Globus pallidus (tissue), 1 donor: ENCODE results near the gene KCMF1.

Experiments used
- DNase-seq: peaks from one replicate; pipeline ENCODE4 v3.0.0-alpha.2; 2015; ENCODE audit warnings: low spot score

The KCMF1 gene

DNA sequence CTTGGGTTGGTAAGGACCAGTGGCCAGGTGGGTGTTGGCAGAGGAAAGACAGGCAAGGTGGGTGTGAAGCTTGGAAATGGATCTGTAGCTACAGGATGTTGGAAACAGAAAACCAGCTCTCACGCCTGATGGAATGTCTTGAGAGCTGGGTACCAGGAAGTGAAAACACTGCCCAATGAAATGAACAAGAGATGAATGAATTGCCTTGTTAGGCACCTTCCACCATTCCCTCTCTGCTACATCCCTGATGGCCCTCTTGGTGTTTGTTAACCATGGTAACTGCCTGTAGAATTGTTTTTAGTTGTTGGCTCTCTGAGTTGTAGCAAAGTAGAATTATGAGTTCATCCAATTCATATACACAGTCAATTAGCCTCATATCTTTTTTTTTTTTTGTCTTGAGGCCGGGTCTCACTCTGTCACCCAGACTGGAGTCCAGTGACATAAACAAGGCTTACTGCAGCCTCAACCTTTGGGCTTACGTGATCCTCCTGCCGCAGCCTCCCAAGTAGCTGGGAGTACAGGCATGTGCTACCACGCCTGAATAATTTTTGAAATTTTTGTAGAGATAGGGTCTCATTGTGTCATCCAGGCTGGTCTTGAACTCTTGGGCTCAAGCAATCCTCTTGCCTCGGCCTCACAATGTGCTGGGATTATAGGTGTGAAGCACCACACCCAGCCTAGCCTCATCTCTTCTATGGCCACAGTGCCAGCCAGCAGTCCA is 9.5 kb downstream of the KCMF1 start:
- no peak for DNase-seq

DNA sequence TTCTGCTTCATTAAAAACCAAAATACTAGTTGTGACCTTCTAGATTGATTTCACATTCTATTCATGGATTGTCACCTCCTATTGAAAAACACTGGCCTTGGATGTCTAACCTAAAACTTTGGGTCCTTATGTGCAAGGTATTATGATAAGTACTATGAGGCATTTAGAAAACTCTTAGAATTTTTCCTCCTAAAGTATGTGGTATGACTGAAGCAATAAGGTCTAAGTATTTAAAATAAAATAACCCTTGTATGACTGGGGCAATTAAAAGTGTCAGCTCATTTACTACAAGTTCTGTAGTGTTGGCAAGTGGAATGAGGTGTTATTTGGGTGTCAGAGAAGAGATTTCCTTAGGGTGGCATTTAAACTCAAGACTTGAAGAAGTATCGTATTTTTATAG is 15.1 kb downstream of the KCMF1 start:
- no peak for DNase-seq

DNA sequence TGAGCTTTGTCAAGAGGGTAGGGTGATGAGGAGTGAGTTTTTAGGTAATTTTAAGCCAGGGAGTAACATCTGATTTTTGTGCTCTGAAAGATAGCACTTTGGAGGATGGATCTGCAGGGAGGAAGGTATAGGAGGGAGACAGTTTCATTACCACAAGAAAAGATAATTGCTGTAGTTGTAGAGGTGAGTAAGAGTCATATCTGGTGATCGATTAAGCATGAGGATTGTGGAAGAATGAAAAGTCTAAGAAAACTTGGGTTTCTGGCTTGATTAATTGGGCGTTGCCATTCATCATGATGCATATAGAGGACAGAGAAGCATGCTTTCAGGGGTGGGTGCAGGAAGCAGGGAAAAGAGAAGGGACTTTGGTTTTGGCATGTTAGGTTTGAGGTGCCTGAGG is 18.5 kb downstream of the KCMF1 start:
- no peak for DNase-seq

DNA sequence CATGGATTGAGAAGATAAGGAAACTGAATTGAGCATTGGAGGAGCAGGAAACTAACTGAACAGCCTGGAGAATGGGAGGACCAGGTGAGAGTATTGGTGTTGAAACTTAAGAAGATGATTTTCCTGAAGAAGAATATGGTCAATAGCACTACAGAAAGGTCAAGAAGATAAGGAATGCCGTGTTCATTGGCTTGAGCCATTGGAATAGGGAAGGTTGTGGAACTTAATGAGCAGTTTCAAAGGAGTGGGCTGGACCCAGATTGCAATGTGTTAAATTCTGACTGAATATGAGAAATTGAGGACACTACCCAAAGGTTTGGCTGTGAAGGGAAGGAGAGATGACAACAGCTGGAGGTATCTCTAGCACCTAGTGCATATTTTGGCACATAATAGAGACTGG is 19.0 kb downstream of the KCMF1 start:
- DNase-seq, result no peak

DNA sequence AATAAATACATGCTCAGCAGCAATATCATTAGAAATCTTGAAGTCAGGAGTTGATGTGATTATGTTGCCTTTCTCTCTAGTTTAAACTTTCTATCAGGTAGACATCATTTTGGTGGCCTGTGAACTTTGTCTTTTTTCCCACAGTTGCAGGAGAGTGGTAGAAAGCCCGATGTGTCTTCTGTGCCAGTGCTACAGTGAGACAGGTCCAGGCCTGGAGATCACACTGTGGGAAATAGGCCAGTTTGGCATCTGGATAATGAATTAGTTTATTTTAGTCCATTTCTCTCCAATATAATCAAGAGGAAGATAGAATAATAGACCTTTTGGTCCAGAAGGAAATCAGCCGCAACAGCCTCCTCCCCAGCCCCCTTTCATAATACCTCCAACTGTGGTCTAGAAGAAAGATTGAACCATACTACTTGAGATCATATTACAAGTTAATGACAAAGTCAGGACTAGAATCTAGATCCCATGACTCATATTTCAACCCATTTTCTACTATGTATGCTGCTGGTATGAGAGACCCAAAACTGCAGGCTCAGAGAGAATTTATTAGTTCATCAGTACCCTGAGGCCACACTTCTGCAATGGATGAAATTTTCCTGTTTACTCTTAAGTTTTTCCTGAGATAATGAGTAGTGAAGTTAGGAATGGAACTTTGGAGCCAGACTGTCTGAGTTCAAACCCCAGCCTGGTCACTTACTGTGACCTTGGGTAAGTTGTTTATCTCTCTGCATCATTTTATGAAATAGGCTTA is 20.6 kb downstream of the KCMF1 start:
- no peak for DNase-seq

DNA sequence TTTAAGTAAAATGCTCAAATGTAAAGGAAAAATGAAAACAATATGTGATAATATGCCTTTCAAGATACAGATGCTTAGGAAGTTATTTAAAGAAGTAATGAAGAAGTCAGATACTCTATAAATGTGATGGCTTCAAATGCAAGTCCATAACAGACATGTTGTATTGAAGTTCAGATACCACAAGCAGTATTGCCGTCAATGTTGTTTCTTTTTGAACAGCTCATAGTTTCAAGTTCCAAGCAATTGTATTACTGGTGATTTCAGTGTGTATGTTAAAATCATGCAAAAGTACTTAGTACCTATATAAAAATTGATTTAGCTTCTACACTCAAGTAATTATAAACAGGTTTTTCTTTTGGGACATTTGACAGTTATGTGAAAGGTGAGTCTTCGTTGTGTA is 24.9 kb downstream of the KCMF1 start:
- no peak for DNase-seq

DNA sequence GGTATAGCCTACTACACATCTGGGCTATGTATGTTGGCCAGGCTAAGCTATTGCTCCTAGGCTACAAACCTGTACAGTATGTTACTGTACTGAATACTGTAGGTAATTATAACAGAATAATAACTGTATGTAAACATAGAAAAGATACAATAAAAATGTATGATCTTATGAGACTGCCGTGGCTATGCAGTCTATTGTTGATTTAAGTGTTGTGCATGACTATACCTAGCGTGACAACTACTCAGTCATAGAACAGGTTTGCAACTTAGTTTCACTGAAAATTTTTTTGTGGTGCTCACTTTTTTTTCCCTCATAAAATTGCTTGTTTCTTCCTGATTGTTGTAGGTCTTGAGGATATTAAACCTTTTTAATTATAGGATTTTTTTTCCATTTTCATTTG is 25.9 kb downstream of the KCMF1 start:
- DNase-seq, result no peak

DNA sequence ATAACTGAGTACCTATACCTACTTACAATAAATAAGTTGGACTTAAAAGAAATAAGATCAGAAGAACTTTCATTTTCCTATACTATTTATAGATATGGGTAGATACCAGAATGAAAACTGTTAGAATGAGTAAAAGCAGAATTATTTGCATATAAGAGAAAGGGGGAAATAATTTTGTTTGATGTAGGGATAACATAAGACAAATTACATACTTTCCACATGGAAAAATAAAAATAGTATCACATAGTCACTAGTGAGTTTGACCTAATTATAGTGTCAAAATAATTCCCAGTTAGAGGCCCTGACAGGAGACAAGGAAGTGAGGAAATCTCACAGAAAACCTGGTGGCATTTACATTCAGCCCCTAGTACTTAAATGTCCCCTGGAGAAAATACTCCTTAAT is 28.6 kb downstream of the KCMF1 start:
- DNase-seq, result no peak

DNA sequence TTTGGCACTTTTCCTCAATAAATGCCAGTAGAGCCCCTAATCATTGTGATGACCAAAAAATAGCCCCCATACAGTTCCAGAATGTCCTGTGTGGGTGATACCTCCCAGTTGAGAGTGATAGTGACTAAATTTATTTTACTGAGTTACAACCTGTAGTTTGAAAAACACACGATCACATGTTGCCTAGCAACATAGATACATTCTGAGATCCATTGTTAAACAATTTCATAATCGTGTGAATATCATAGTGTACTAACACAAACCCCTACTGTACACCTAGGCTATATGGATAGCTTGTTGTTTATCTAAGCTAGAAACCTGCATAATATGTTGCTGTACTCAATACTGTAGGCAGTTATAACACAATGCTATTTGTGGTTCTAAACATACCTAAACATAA is 30.6 kb downstream of the KCMF1 start:
- DNase-seq, result no peak

DNA sequence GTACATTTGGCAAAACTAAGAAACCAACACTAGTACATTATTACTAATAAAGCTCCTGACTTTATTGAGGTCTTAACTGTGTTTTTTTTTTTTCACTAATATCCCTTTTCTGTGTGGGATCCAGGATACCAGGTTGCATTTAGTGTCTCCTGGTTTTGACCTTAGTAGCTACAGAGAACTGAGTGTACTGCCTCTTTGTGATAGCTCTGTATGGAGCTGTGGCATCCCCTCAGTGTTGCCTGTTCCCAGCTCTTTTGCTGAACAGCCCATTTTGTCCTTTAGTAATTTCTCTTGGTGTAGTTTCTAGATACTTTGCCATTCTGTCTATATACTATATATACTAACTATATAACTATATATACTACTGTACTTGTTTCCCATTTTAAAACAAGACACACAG is 31.6 kb downstream of the KCMF1 start:
- DNase-seq, result no peak

DNA sequence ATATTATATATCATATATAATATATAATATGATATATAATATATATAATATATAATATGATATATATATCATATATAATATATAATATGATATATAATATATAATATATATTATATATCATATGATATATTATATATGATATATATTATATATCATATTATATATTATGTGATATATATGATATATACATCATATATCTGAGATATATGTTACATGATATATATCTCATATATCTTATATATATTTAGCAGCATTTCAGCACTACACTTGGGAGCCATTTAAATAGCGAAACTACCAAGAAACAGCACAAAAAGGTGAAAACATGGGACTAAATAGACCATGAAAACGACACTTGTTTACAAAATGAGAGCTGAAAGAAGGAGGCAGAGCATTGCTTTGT is 37.3 kb downstream of the KCMF1 start:
- DNase-seq, result no peak

DNA sequence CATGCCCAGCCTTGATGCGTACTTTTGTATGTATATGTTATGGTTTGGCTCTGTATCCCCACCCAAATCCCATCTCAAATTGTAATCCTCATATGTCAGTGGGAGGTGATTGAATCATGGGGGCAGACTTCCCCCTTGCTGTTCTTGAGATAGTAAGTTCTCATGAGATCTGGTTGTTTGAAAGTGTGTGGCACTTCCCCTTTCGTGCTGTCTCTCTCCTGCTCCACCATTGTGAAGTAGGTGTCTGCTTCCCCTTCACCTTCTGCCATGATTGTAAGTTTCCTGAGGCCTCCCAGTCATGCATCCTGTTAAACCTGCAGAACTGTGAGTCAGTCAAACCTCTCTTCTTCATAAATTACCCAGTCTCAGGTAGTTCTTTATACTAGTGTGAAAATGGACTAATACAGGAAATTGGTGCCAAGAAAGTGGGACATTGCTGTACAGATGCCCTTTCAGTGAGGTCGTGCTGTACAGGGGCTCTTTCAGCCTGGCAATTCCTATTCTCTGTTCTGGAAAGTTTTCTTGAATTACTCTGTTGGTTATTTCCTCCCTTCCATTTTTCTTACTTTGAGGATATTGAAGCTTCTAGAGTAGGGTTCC is 38.2 kb downstream of the KCMF1 start:
- DNase-seq, result no peak

DNA sequence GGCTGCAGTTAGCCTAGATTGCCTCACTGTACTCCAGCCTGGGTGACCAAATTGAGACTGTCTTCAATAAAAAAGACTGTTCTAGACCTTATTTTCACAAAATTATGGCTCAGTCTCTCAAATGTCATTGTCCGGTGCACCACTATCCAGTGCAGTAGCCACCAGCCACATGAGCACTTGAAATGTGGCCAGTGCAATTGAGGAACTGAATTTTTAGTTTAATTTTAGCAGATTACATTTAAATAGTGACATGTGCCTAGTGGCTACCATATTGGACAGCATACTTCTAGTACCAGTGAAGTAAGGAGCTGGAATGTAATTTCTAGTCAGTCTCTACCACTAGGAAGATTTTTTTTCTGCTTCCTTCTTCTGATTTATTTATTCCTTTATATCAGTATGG is 39.4 kb downstream of the KCMF1 start:
- no peak for DNase-seq

DNA sequence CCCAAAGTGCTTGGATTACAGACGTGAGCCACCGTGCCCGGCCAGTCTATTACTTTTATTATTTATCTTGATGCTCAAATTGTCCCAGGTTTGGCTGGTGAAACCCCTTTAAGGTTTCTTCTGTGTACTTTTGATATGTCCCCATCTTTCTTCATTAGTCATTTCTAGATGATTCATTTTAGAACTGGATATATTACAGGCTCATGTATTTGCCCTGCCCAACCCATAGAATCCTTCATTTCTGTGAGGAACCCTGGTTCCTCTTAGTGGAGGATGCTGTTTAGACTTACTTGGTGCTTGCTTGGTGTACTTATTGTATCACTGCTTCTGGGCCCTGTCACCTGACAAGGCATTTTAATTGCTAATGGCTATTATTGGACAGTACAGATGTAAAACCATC is 40.1 kb downstream of the KCMF1 start:
- DNase-seq, result no peak

DNA sequence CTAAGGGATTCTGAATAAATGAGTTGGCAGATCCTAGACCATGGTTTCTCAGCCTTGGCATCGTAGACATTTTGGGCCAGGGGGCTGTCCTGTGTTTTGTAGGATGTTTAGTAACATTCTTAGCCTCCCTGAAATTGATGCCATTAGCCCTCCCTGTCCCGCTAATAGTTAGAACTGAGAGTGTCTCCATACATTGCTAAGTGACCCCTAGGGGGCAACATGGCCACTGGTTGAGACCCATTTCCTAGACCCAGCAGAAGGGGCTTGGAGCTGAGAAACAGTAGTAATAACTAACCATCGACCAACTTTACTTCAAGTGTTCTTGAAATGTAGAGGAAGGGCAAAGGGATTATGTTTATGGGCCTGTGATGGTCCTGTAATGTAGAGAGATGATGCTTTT is 40.8 kb downstream of the KCMF1 start:
- no peak for DNase-seq

DNA sequence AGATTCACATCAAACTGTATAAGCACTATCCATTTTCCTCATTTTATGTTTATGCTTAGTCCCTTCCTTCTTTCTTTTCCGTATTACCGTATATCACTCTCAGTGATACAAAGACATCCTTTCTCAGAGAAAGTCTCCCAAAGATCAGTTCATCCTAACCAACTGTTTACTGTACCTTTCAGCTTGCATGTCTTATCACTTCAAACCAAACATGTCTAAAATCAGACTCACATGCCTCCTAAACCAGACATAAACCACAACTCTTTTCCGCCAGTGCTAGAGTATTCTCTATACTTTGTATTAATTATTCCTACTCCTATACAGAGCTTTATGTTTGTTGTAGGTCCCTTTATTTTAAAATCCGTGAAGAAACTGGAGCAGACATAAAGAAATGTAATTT is 41.5 kb downstream of the KCMF1 start:
- no peak for DNase-seq

DNA sequence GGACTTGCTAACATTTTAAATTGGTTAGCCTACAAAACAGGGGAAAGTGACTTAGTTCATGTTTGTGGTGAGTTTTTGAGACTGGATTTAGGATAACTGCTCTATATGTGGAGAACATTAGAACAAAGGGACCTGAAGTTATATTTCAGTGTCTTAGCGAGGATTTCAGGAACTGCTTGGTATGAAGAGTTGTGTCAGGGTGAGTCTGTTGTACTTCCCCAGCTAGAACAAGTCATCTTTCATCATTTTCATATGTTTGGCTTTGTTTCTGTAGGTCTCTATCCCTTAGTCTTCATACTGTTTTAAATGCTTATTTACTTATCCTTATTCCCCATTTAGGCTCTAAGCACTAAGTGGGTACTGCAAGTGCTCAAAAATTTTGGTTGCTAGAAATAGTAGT is 41.9 kb downstream of the KCMF1 start:
- DNase-seq, result no peak

DNA sequence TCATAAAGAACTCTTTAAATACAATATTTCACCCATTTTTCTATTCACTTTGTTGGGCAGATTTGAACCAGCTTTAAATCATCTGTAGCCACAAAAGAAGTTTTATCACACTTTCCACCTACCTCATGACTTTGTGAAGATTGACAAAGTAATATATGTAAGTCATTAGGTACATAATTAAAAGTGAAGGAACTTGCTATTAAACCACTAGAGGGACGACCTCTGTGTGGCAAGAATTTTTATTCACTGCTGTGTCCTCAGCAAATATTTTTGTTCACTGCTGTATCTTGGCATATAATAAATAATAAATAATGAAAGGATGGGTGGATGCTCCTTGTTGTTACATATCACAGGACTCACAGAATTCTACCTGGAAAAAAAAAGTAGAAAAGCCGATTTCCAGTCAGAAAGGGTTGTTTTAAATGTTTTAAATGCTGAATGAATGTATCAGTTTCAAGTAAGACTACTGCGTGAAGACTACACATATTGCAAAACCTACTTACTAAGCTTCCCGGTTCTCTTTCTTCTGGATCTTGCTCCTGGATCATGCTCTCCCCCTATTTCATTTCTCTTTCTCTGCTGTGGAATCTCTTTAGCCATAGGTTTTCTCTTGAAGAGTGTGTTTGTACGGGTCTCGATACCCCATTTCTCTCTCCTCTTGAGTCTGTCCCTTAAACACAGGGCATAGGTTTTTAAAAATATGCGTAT is 44.8 kb downstream of the KCMF1 start:
- no peak for DNase-seq

DNA sequence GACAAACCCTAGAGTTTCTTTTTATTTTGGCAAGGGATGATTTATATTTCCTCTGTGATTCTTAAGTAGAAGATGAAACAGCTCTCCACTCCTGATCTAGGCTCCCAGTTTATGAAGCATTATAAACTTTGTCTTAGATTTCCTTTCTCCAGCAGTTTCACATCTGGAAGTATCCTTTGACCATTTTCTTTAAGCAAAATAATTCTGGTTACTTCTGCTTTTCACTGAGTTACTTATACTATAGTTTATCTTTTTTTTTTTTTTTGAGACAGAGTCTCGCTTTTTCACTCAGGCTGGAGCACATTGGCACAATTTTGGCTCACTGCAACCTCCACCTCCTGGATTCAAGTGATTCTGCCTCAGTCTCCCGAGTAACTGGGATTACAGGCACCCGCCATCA is 45.5 kb downstream of the KCMF1 start:
- DNase-seq, result no peak

DNA sequence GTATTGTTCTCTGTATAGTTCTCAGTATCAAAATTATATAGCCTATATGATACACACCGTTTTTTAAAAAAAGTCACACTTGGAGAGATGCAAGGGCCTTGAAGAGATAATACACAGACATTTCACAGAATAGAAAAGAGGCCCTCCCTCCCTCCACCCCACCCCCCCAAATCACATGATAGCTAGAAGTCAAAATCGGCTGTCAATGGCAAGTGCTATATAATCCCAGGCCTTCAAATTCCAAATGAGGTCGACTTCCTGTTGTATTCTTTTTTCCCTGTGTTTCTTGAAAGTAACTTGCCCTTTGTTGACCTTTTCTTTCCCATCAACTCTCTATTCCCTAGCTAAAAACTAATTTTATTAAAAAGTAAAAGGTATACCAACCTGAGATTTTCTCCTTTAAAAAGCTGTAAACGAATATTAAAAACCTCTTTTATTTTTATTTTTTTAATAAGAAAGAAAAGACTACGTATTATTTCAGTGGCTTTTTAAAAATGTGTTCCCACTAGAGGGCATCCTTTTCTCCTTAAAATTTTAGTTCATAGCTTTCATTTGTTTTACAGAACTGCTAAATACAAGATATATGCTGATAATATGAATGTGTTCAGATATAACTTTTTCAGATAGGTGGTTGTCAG is 46.6 kb downstream of the KCMF1 start:
- no peak for DNase-seq

DNA sequence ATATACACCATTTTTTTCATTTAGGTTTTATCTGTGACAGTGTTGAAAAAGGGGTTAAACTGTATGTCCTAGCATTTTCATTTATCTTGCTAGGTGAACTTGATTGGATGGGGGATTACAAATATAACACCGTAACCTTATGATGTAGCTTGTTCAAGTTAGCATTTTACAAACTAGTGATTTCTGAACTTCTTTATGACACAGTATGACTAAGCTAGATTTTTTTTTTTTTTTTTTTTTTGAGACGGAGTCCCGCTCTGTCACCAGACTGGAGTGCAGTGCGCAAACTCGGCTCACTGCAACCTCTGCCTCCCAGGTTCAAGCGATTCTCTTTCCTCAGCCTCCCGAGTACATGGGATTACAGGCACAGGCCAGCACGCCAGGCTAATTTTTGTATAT is 47.1 kb downstream of the KCMF1 start:
- no peak for DNase-seq

DNA sequence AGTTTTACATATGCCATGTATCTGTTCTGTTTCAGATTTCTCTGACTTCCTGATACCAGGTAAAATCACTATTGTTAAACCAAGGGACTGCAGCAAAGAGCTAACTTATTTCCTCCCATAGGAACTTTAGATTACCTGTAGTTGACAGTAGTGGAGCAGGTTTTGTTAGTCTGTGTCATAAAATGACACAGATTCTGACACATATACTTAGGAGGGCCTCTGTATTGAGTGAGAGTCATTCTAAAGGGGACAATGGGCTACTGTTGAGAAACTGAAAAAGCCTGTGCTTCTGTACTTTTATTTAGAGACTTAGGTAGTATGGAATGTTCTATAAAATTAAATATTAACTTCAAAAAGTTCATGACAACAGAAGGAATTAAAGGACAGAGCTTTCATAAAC is 48.2 kb downstream of the KCMF1 start:
- no peak for DNase-seq
